K562 (cell line): Measurements from ENCODE around the gene GRP. TPM values are rescaled to one million over a fixed set of nuclear protein-coding genes. Genes with fewer than 3 reads are reported as not detected.

Source experiments
- ATAC-seq: fragments of 200-7000 bp; cut with Tn5 transposase; 3 replicates; pipeline ENCODE4 v1.9.1; 2020; ENCODE audit warnings: moderate library complexity
- BruUV-seq: library from RNA; stranded (reverse); fragments of 400-500 nt; replicated peaks from 2 replicates; lab custom pipeline; 2021; lab: Mats Ljungman, UMichigan
- CTCF ChIA-PET: fragments of 300-600 bp; formaldehyde crosslinking; extraction: SDS; loops from one replicate; lab custom pipeline; 2021; ENCODE audit warnings: low intra/inter-chr PET ratio; lab: Yijun Ruan, JAX
- POLR2A ChIA-PET: fragments of 300-600, 350-650 bp; sonication (Branson Sonifier 250); formaldehyde crosslinking; extraction: SDS; loops from one replicate; lab custom pipeline; 2021; ENCODE audit warnings: antibody characterized with exemption, inconsistent platforms; lab: Yijun Ruan, JAX
- DNase-seq, 4 experiments: peaks; one replicate each; pipeline versions ENCODE4 v3.0.0 to v3.0.0-alpha.2; 2011 to 2018; ENCODE audit warnings: low spot score in 3 of 4, mixed read lengths in 3 of 4; ENCODE audit errors: extremely low read depth in 1 of 4
- FAIRE-seq: peaks from 2 replicates; lab custom pipeline; 2011; peaks lifted over from hg19 to GRCh38; lab: Jason Lieb, UNC
- H2AFZ ChIP-seq: 2 replicates; pipeline ENCODE4 v1.6.0; 2011; ENCODE audit warnings: low read depth, low read length, control low read depth, inconsistent platforms
- H3K27ac ChIP-seq: fragments of 200-600 bp; 3 replicates; pipeline ENCODE4 v1.8.0; 2011; ENCODE audit warnings: low read depth, mild to moderate bottlenecking, control low read depth, inconsistent platforms, low read length, moderate library complexity, mixed read lengths; ENCODE audit errors: extremely low read depth
- H3K27me3 ChIP-seq, 2 experiments: fragments of 300-600 bp in 1 of 2; 2 replicates in 1 of 2; 3 replicates in 1 of 2; pipeline versions ENCODE4 v1.6.0 to v1.8.0; 2011; ENCODE audit warnings: inconsistent platforms in 2 of 2, low read length in 2 of 2, mild to moderate bottlenecking in 1 of 2, mixed read lengths in 1 of 2, moderate library complexity in 1 of 2; ENCODE audit not compliant: control insufficient read depth in 2 of 2, insufficient read depth in 2 of 2
- H3K36me3 ChIP-seq: fragments of 300-600 bp; 3 replicates; pipeline ENCODE4 v1.8.0; 2011; ENCODE audit warnings: mild to moderate bottlenecking, low read length, inconsistent platforms; ENCODE audit not compliant: control insufficient read depth, insufficient read depth
- H3K4me1 ChIP-seq, 2 experiments: fragments of 200-600 bp in 1 of 2; replicated peaks in 1 of 2; 2 replicates in 1 of 2; 3 replicates in 1 of 2; pipeline versions ENCODE4 v1.5.1 to v1.8.0; 2011; ENCODE audit warnings: inconsistent platforms in 2 of 2, low read length in 2 of 2, mild to moderate bottlenecking in 1 of 2, mixed read lengths in 1 of 2, moderate library complexity in 1 of 2; ENCODE audit not compliant: control insufficient read depth in 2 of 2, insufficient read depth in 2 of 2
- H3K4me2 ChIP-seq: 2 replicates; pipeline ENCODE4 v1.6.1; 2011; ENCODE audit warnings: low read length, control low read depth, inconsistent platforms, mixed read lengths; ENCODE audit not compliant: insufficient read depth
- H3K4me3 ChIP-seq: fragments of 200-600 bp; sonication (generic), shearing (Covaris generic); 2 replicates; pipeline ENCODE4 v1.5.1; 2016; ENCODE audit warnings: control low read depth, inconsistent platforms
- H3K79me2 ChIP-seq: fragments of 200-600 bp; 3 replicates; pipeline ENCODE4 v1.8.0; 2011; ENCODE audit warnings: low read length, inconsistent platforms; ENCODE audit not compliant: control insufficient read depth, insufficient read depth
- H3K9ac ChIP-seq, 2 experiments: 2 replicates each; pipeline versions ENCODE4 v1.6.0 to v1.6.1; 2011; ENCODE audit warnings: low read depth in 2 of 2, low read length in 2 of 2, control low read depth in 1 of 2, inconsistent platforms in 1 of 2, mild to moderate bottlenecking in 1 of 2, mixed read lengths in 1 of 2; ENCODE audit not compliant: insufficient read depth in 1 of 2
- H3K9me1 ChIP-seq: one replicate; pipeline ENCODE4 v1.6.0; 2011; ENCODE audit warnings: inconsistent platforms, mild to moderate bottlenecking, low read length, moderate library complexity; ENCODE audit not compliant: control insufficient read depth, insufficient read depth
- H3K9me3 ChIP-seq: replicated peaks from 2 replicates; pipeline ENCODE4 v1.5.1; 2011; ENCODE audit warnings: low read depth, low read length, inconsistent platforms; ENCODE audit not compliant: control insufficient read depth, insufficient read depth
- H4K20me1 ChIP-seq: replicated peaks from 2 replicates; pipeline ENCODE4 v1.6.1; 2011; ENCODE audit warnings: low read length, inconsistent platforms, mixed read lengths; ENCODE audit not compliant: control insufficient read depth, insufficient read depth
- ASH1L ChIP-seq: fragments of 450-650 bp; IDR thresholded peaks from 2 replicates; pipeline ENCODE4 v1.6.1; 2018; ENCODE audit warnings: borderline replicate concordance, mild to moderate bottlenecking, low read depth; ENCODE audit not compliant: partially characterized antibody
- DACH1 ChIP-seq: fragments of 450-650 bp; IDR thresholded peaks from 2 replicates; pipeline ENCODE4 v1.6.1; 2018; ENCODE audit not compliant: partially characterized antibody
- ETS2 ChIP-seq: IDR thresholded peaks from 2 replicates; pipeline ENCODE4 v1.6.1; 2016; ENCODE audit warnings: borderline replicate concordance, missing genetic modification characterization, mild to moderate bottlenecking, moderate library complexity, missing compliant biosample characterization; ENCODE audit not compliant: poor library complexity, severe bottlenecking
- FOXK1 ChIP-seq: sonication (generic); formaldehyde crosslinking; IDR thresholded peaks from 2 replicates; pipeline ENCODE4 v1.8.0; 2022; ENCODE audit warnings: missing genetic modification reagents, mild to moderate bottlenecking, borderline replicate concordance
- KLF13 ChIP-seq: fragments of 450-650 bp; IDR thresholded peaks from 2 replicates; pipeline ENCODE4 v1.6.1; 2016; ENCODE audit warnings: missing genetic modification characterization, low read depth, mild to moderate bottlenecking, missing compliant biosample characterization, moderate library complexity, borderline replicate concordance
- NR2F6 ChIP-seq: fragments of 450-650 bp; formaldehyde crosslinking; IDR thresholded peaks from 2 replicates; pipeline ENCODE4 v1.4.0; 2020; ENCODE audit warnings: mild to moderate bottlenecking
- RFX5 ChIP-seq: IDR thresholded peaks from 2 replicates; pipeline ENCODE4 v1.6.1; 2011; ENCODE audit warnings: low read depth, mild to moderate bottlenecking, improper control_type of control experiment, low read length
- ZBED1 ChIP-seq: IDR thresholded peaks from 2 replicates; pipeline ENCODE4 v1.6.1; 2014
- ZNF41 ChIP-seq: fragments of 250-450 bp; sonication (Bioruptor Pico); conservative IDR thresholded peaks from 2 replicates; pipeline ENCODE4 v1.4.0; 2020; ENCODE audit warnings: mild to moderate bottlenecking
- WGBS: fragments of 100-300 bp; shearing (Covaris generic); methylation state at CpG from one replicate; pipeline ENCODE4 v1.1.6; 2016; ENCODE audit warnings: low coverage, mixed read lengths; ENCODE audit not compliant: insufficient coverage; ENCODE audit errors: missing lambda C conversion rate; 5-methylcytosine and 5-hydroxymethylcytosine counted together
- in situ Hi-C: fragments of 300-500 bp; cut with MboI; formaldehyde crosslinking; loops from 4 replicates; pipeline ENCODE4 v1.15.0; 2018; ENCODE audit warnings: inconsistent platforms, mixed read lengths
- intact Hi-C: fragments of 100-400 bp; cut with micrococcal nuclease; formaldehyde crosslinking; loops from 2 replicates; pipeline ENCODE4 v1.14.2; 2022
- polyA plus RNA-seq, 8 experiments: library from polyadenylated mRNA; depleted of rRNA in 4 of 8; stranded (reverse) in 5 of 8; unstranded in 3 of 8; fragments of >200 nt; fragmentation: Nextera tagmentation in 2 of 8; fragmentation: Illumina TruSeq in 1 of 8; extraction: Ambion mirVana in 2 of 8; extraction: Trizol in 1 of 8; gene quantifications; 2 replicates each; pipeline versions ENCODE4 v1.2.1 to v1.2.3, GENCODE V29; 2011 to 2014; ENCODE audit warnings: inconsistent platforms in 1 of 8, missing spikeins in 1 of 8
- total RNA-seq, 7 experiments: library from RNA; depleted of rRNA in 6 of 7; stranded (reverse); fragments of >200 nt in 6 of 7; fragmentation: Illumina TruSeq in 2 of 7; extraction: Trizol in 2 of 7; gene quantifications; 2 replicates each; pipeline versions ENCODE4 v1.2.1 to v1.2.3, GENCODE V29; 2011 to 2021; ENCODE audit warnings: low replicate concordance in 1 of 7
- TF ChIP-seq, protein P1 (sequence below): sonication (generic); formaldehyde crosslinking; IDR thresholded peaks from 2 replicates; pipeline ENCODE4 v1.8.0; 2022; ENCODE audit warnings: mild to moderate bottlenecking, missing genetic modification reagents
- TF ChIP-seq, protein P2 (sequence below): sonication (generic); formaldehyde crosslinking; IDR thresholded peaks from 2 replicates; pipeline ENCODE4 v1.4.0; 2020; ENCODE audit warnings: mild to moderate bottlenecking, missing genetic modification reagents
- TF ChIP-seq, protein P3 (sequence below): fragments of 250-450 bp; sonication (Bioruptor Pico); IDR thresholded peaks from 2 replicates; pipeline ENCODE4 v1.9.0; 2021; ENCODE audit warnings: mild to moderate bottlenecking
- TF ChIP-seq, protein P4 (sequence below): fragments of 450-650 bp; formaldehyde crosslinking; IDR thresholded peaks from 2 replicates; pipeline ENCODE4 v1.4.0; 2020; ENCODE audit warnings: mild to moderate bottlenecking, moderate library complexity

The GRP gene
- total and polyA plus RNA-seq, 9 of the 15 experiments (the other 6 are each of a cell fraction or from before 2014, with no cell fraction given), result 0.07 TPM; not detected in 8

DNA sequence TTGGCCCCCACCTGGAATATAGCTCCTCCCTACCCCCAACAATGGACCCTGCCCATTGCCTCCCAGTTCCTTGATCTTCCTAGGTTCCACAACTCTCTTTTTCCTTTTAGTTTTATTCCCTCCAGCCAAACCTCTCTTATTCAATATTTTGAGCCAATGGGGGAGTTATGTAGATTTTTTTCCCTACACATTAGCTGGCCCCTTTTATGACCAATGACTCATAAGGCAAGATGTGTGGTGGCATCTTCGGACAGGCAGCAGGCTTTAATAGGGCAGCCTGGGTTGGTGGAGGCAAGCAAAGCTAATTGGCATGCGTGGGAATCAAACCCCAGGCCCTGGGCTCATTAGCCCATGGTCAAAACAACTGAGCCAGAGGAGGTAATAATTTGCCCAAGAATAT, 9.2 kb downstream of the GRP start:
- POLR2A ChIA-PET, result no interaction called here
- H3K27me3 ChIP-seq, result no peaks in the 10 kb centered on the region
- no peaks in the 10 kb centered on the region for H3K79me2 ChIP-seq
- ATAC-seq (no peak), FAIRE-seq (no peak), DNase-seq (no peak)
- BruUV-seq, result no TSS peak
- H3K27ac ChIP-seq, result no peak overlapping the region
- CTCF ChIA-PET, result no interaction called here
- no peaks in the 10 kb centered on the region for H3K36me3 ChIP-seq
- in situ Hi-C loops, result no loop called here
- H3K4me1 ChIP-seq, result no peaks in the 10 kb centered on the region
- H4K20me1 ChIP-seq, result no peaks in the 10 kb centered on the region
- intact Hi-C loops, result no loop called here
- no peak overlapping the region for H3K4me2 ChIP-seq
- H3K9me3 ChIP-seq, result no peaks in the 10 kb centered on the region
- TF ChIP-seq, protein P1, sequence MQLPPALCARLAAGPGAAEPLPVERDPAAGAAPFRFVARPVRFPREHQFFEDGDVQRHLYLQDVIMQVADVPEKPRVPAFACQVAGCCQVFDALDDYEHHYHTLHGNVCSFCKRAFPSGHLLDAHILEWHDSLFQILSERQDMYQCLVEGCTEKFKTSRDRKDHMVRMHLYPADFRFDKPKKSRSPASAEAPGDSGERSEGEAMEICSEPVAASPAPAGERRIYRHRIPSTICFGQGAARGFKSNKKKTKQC (CRISPR knock-in tag), result no peak
- TF ChIP-seq DACH1 (no peak), ETS2 (tag) (no peak), NR2F6 (CRISPR knock-in tag) (no peak), RFX5 (no peak), ASH1L (no peak), KLF13 (tag) (no peak), FOXK1 (no peak), ZBED1 (no peak), ZNF41 (no peak)
- TF ChIP-seq, protein P2, sequence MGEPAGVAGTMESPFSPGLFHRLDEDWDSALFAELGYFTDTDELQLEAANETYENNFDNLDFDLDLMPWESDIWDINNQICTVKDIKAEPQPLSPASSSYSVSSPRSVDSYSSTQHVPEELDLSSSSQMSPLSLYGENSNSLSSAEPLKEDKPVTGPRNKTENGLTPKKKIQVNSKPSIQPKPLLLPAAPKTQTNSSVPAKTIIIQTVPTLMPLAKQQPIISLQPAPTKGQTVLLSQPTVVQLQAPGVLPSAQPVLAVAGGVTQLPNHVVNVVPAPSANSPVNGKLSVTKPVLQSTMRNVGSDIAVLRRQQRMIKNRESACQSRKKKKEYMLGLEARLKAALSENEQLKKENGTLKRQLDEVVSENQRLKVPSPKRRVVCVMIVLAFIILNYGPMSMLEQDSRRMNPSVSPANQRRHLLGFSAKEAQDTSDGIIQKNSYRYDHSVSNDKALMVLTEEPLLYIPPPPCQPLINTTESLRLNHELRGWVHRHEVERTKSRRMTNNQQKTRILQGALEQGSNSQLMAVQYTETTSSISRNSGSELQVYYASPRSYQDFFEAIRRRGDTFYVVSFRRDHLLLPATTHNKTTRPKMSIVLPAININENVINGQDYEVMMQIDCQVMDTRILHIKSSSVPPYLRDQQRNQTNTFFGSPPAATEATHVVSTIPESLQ (CRISPR knock-in tag), result no peak
- TF ChIP-seq, protein P3, sequence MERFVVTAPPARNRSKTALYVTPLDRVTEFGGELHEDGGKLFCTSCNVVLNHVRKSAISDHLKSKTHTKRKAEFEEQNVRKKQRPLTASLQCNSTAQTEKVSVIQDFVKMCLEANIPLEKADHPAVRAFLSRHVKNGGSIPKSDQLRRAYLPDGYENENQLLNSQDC (CRISPR knock-in tag), result no peak
- TF ChIP-seq, protein P4, sequence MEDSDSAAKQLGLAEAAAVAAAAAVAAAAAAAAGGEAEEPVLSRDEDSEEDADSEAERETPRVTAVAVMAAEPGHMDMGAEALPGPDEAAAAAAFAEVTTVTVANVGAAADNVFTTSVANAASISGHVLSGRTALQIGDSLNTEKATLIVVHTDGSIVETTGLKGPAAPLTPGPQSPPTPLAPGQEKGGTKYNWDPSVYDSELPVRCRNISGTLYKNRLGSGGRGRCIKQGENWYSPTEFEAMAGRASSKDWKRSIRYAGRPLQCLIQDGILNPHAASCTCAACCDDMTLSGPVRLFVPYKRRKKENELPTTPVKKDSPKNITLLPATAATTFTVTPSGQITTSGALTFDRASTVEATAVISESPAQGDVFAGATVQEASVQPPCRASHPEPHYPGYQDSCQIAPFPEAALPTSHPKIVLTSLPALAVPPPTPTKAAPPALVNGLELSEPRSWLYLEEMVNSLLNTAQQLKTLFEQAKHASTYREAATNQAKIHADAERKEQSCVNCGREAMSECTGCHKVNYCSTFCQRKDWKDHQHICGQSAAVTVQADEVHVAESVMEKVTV (CRISPR knock-in tag), result no peak
- H2AFZ ChIP-seq, result no peak overlapping the region
- WGBS, result 0% methylated on average over 2 of the region's 2 CpGs
- H3K9ac ChIP-seq, result no peak overlapping the region
- no peaks in the 10 kb centered on the region for H3K9me1 ChIP-seq
- no peak overlapping the region for H3K4me3 ChIP-seq
